SK-N-SH treated with all-trans-retinoic acid at 6 μM for 48 hours (cell line): ENCODE measurements around the gene ARFGEF3.

Source experiments
- ATAC-seq: fragments of 200-7000 bp; cut with Tn5 transposase; 3 replicates; pipeline ENCODE4 v1.9.1; 2020; ENCODE audit warnings: mild to moderate bottlenecking, moderate library complexity
- ARNTL ChIP-seq: fragments of 450-650 bp; formaldehyde crosslinking; IDR thresholded peaks from 2 replicates; pipeline ENCODE4 v1.5.0; 2020; ENCODE audit warnings: low read depth, mild to moderate bottlenecking, moderate library complexity, borderline replicate concordance
- BACH2 ChIP-seq: fragments of 250-450 bp; sonication (Bioruptor Pico); IDR thresholded peaks from 2 replicates; pipeline ENCODE4 v1.9.0; 2021; ENCODE audit warnings: mild to moderate bottlenecking, borderline replicate concordance
- CREB5 ChIP-seq: fragments of 250-450 bp; sonication (Bioruptor Pico); IDR thresholded peaks from 2 replicates; pipeline ENCODE4 v1.5.1; 2020; ENCODE audit warnings: low read depth, mild to moderate bottlenecking, moderate library complexity
- CSDC2 ChIP-seq: fragments of 250-450 bp; sonication (Bioruptor Pico); IDR thresholded peaks from 2 replicates; pipeline ENCODE4 v1.5.0; 2020; ENCODE audit warnings: mild to moderate bottlenecking, moderate library complexity
- CSRNP3 ChIP-seq: fragments of 250-450 bp; sonication (Bioruptor Pico); IDR thresholded peaks from 2 replicates; pipeline ENCODE4 v1.5.1; 2021; ENCODE audit warnings: mild to moderate bottlenecking, moderate library complexity
- GLIS3 ChIP-seq: fragments of 250-450 bp; sonication (Bioruptor Pico); IDR thresholded peaks from 2 replicates; pipeline ENCODE4 v1.5.0; 2020; ENCODE audit warnings: mild to moderate bottlenecking, moderate library complexity
- ISL1 ChIP-seq: fragments of 250-450 bp; sonication (Bioruptor Pico); IDR thresholded peaks from 2 replicates; pipeline ENCODE4 v2.1.2; 2022; ENCODE audit warnings: mild to moderate bottlenecking, moderate library complexity
- OSR1 ChIP-seq: fragments of 250-450 bp; sonication (Bioruptor Pico); IDR thresholded peaks from 2 replicates; pipeline ENCODE4 v1.8.0; 2022; ENCODE audit warnings: moderate library complexity, mild to moderate bottlenecking, inconsistent platforms
- POU6F1 ChIP-seq: fragments of 250-450 bp; sonication (Bioruptor Pico); IDR thresholded peaks from 2 replicates; pipeline ENCODE4 v1.8.0; 2021; ENCODE audit warnings: low read depth, mild to moderate bottlenecking, moderate library complexity, borderline replicate concordance
- PPARA ChIP-seq: fragments of 250-450 bp; sonication (Bioruptor Pico); IDR thresholded peaks from 2 replicates; pipeline ENCODE4 v1.5.0; 2020; ENCODE audit warnings: mild to moderate bottlenecking, borderline replicate concordance
- RARB ChIP-seq: fragments of 250-450 bp; sonication (Bioruptor Pico); IDR thresholded peaks from 2 replicates; pipeline ENCODE4 v1.8.0; 2021; ENCODE audit warnings: mild to moderate bottlenecking, moderate library complexity
- SNAI2 ChIP-seq: fragments of 250-450 bp; sonication (Bioruptor Pico); IDR thresholded peaks from 2 replicates; pipeline ENCODE4 v1.5.0; 2020; ENCODE audit warnings: mild to moderate bottlenecking, moderate library complexity
- TCF4 ChIP-seq: fragments of 250-450 bp; sonication (Bioruptor Pico); IDR thresholded peaks from 2 replicates; pipeline ENCODE4 v1.8.0; 2021; ENCODE audit warnings: mild to moderate bottlenecking, moderate library complexity, borderline replicate concordance
- TOX ChIP-seq: fragments of 250-450 bp; sonication (Bioruptor Pico); IDR thresholded peaks from 2 replicates; pipeline ENCODE4 v1.8.0; 2021; ENCODE audit warnings: mild to moderate bottlenecking, moderate library complexity, borderline replicate concordance
- ZC3H10 ChIP-seq: fragments of 250-450 bp; sonication (Bioruptor Pico); IDR thresholded peaks from 2 replicates; pipeline ENCODE4 v1.5.1; 2021; ENCODE audit warnings: mild to moderate bottlenecking, moderate library complexity
- ZFP3 ChIP-seq: fragments of 250-450 bp; sonication (Bioruptor Pico); IDR thresholded peaks from 2 replicates; pipeline ENCODE4 v1.5.0; 2020; ENCODE audit warnings: mild to moderate bottlenecking, moderate library complexity
- ZFP30 ChIP-seq: fragments of 450-650 bp; formaldehyde crosslinking; IDR thresholded peaks from 2 replicates; pipeline ENCODE4 v1.5.0; 2022; ENCODE audit warnings: mild to moderate bottlenecking, moderate library complexity
- ZNF565 ChIP-seq: fragments of 450-650 bp; formaldehyde crosslinking; conservative IDR thresholded peaks from 2 replicates; pipeline ENCODE4 v1.5.0; 2020; ENCODE audit warnings: low read depth, mild to moderate bottlenecking, moderate library complexity
- ZNF70 ChIP-seq: fragments of 450-650 bp; formaldehyde crosslinking; IDR thresholded peaks from 2 replicates; pipeline ENCODE4 v1.5.0; 2020; ENCODE audit warnings: mild to moderate bottlenecking, moderate library complexity
- ZNF8 ChIP-seq: fragments of 450-650 bp; formaldehyde crosslinking; IDR thresholded peaks from 2 replicates; pipeline ENCODE4 v1.5.0; 2020; ENCODE audit warnings: mild to moderate bottlenecking, moderate library complexity

ARFGEF3 gene

GRCh38 chr6:138162111-138162954 lies 594 bp downstream of the ARFGEF3 start:
- peak; percentile 37; the same call in 2 of the 3 replicates for ATAC-seq
- TF ChIP-seq POU6F1 (CRISPR knock-in tag), result no peak

- no peak for TF ChIP-seq ZNF565 (CRISPR knock-in tag)
- no peak for TF ChIP-seq CSDC2 (CRISPR knock-in tag)
- no peak for TF ChIP-seq ISL1
- TF ChIP-seq ZFP3 (CRISPR knock-in tag), result no peak
- TF ChIP-seq ZC3H10, result no peak
- TF ChIP-seq POU6F1 (CRISPR knock-in tag), result no peak
- TF ChIP-seq TCF4 (CRISPR knock-in tag), result no peak
- TF ChIP-seq ZFP30 (CRISPR knock-in tag), result no peak
- no peak for ATAC-seq
Observed at GRCh38 chr6:138162955-138163575, 1.3 kb downstream of the ARFGEF3 start.

- TF ChIP-seq RARB (CRISPR knock-in tag) (no peak), ZNF8 (no peak), CSRNP3 (no peak), GLIS3 (CRISPR knock-in tag) (no peak), OSR1 (CRISPR knock-in tag) (no peak), PPARA (CRISPR knock-in tag) (no peak), SNAI2 (CRISPR knock-in tag) (no peak), POU6F1 (CRISPR knock-in tag) (no peak), ZNF70 (no peak), ISL1 (no peak), TOX (CRISPR knock-in tag) (no peak), ARNTL (CRISPR knock-in tag) (no peak), ZFP30 (CRISPR knock-in tag) (no peak), ZFP3 (CRISPR knock-in tag) (no peak), CREB5 (CRISPR knock-in tag) (no peak), BACH2 (CRISPR knock-in tag) (no peak)
- ATAC-seq, result no peak
Observed at GRCh38 chr6:138175596-138175995, 13.9 kb downstream of the ARFGEF3 start.
